Upper lobe of left lung (tissue), 4 donors: Measurements from ENCODE around the gene MTRR.

Experiments used
- CTCF ChIP-seq, 6 experiments: fragments of 450-650 bp in 4 of 6; fragments of 200-600 bp in 2 of 6; sonication (generic) in 2 of 6; IDR thresholded peaks; one replicate each; pipeline ENCODE4 v1.5.1; 2016 to 2019; ENCODE audit warnings: antibody characterized with exemption in 6 of 6
- POLR2A ChIP-seq, 4 donors: fragments of 450-650 bp; IDR thresholded peaks; one replicate each; pipeline ENCODE4 v1.5.1; 2016 to 2017; ENCODE audit warnings: antibody characterized with exemption in 4 of 4, mild to moderate bottlenecking in 2 of 4
- POLR2AphosphoS5 ChIP-seq, 2 donors: sonication (generic); formaldehyde crosslinking; IDR thresholded peaks; one replicate each; pipeline ENCODE4 v1.5.1; 2017; ENCODE audit warnings: antibody characterized with exemption in 2 of 2

DNA sequence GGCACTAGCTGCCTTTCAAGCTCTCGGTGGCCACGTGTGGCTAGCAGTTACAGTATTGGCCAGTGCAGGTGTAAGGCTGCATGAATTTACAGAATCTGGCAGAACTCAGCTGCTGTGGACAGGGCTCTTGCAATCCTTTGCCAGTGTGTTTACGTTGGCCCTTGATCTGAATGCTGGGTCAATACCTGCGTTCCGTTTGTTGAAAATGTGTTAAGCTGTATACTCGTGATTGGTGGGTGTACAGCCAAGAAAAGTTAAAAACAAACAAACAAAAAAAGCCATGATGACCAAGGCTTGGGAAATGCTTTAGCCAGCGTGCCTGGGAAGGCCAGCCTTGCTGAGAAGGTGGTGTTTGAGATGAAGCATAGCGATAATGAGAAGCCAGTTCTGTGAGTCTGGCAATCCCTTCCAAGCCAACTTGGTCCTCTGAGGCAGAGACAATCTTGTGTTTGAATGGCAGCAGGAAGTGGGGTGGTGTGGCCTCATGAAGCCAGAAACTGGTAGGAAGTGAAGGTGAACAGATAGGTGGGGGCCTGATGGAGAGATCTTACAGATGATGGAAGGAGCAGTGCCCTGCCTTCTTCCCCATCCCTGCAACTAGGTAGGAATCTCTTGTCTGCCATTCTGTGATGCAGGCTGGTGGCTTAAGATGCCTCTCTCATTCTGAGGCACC lies 17.2 kb upstream of the MTRR start:
- TF ChIP-seq CTCF (IDR thresholded peaks at IDR 0.05) (no peak), POLR2A (IDR thresholded peaks at IDR 0.05) (no peak), POLR2AphosphoS5 (IDR thresholded peaks at IDR 0.05) (no peak)
